Measurements from ENCODE around the gene ANKS1B. TPM values are rescaled to one million over a fixed set of nuclear protein-coding genes. Genes with fewer than 3 reads are reported as not detected.

Gene ANKS1B
- total RNA-seq, 4 donors from 2014 or later: 14.0 to 38.4 (median 28.6) TPM

DNA sequence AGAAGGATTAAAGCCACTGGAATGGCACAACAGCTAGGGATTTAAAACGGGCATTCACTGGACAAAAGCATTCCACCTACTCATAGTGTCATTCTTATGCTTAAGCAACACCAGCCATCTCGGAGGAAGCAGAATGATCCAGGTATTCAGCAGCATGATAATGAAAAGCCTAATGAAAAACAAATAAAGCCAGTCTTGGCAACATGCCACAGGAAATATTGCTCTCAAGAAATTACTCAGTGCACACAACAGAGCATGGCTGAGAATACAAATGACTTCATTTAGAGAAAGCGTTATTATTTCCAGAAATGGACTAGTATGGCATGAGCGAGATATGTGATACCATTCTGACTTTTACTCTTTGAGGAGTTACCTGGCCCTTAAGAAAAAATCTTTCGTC is 897.5 kb downstream of the ANKS1B start:
- no peak overlapping the region for H3K27ac ChIP-seq
- no peak for TF ChIP-seq EP300 (IDR thresholded peaks at IDR 0.05)
- TF ChIP-seq, protein P1, sequence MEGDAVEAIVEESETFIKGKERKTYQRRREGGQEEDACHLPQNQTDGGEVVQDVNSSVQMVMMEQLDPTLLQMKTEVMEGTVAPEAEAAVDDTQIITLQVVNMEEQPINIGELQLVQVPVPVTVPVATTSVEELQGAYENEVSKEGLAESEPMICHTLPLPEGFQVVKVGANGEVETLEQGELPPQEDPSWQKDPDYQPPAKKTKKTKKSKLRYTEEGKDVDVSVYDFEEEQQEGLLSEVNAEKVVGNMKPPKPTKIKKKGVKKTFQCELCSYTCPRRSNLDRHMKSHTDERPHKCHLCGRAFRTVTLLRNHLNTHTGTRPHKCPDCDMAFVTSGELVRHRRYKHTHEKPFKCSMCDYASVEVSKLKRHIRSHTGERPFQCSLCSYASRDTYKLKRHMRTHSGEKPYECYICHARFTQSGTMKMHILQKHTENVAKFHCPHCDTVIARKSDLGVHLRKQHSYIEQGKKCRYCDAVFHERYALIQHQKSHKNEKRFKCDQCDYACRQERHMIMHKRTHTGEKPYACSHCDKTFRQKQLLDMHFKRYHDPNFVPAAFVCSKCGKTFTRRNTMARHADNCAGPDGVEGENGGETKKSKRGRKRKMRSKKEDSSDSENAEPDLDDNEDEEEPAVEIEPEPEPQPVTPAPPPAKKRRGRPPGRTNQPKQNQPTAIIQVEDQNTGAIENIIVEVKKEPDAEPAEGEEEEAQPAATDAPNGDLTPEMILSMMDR (IDR thresholded peaks at IDR 0.05): no peak
- TF ChIP-seq POLR2A (IDR thresholded peaks at IDR 0.05): no peak
- no peak overlapping the region for H3K4me3 ChIP-seq
- 27 to 38% methylated on average over 5 of the region's 5 CpGs for WGBS, 2 donors
- H3K4me1 ChIP-seq: no peaks in the 10 kb centered on the region
- no peak for DNase-seq (ENCODE audit: low spot score in 2 of 2)
- no peaks in the 10 kb centered on the region for H3K9me3 ChIP-seq
- H3K27me3 ChIP-seq: no peaks in the 10 kb centered on the region
- no peaks in the 10 kb centered on the region for H3K36me3 ChIP-seq

DNA sequence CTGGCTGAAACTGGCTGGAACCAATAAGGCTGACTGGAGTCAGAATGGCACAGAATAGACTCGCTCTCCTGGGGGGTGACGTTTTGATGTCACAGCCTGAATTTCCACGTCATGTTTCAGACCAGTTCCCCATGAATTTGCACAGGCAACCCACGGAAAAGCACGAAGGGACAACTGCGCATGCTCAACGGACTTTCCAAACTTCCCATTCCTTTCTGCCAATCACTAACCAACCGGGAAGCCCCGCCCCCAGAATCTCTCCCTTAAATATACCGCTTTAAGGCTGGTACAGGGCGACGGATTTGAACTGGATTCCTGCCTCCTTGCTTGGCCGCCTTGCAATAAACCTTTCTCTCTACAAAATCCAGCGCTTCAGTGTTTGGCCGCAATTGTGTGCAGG is 904.9 kb downstream of the ANKS1B start:
- TF ChIP-seq EP300 (IDR thresholded peaks at IDR 0.05) (no peak), POLR2A (IDR thresholded peaks at IDR 0.05) (no peak)
- TF ChIP-seq, protein P1 (IDR thresholded peaks at IDR 0.05): no peak
- no peaks in the 10 kb centered on the region for H3K4me1 ChIP-seq
- no peak for DNase-seq (ENCODE audit: low spot score in 2 of 2)
- no peaks in the 10 kb centered on the region for H3K27me3 ChIP-seq
- no peaks in the 10 kb centered on the region for H3K36me3 ChIP-seq
- no peak overlapping the region for H3K4me3 ChIP-seq
- H3K9me3 ChIP-seq: no peaks in the 10 kb centered on the region
- 86 to 90% methylated on average over 15 of the region's 15 CpGs for WGBS, 2 donors
- H3K27ac ChIP-seq: no peak overlapping the region

DNA sequence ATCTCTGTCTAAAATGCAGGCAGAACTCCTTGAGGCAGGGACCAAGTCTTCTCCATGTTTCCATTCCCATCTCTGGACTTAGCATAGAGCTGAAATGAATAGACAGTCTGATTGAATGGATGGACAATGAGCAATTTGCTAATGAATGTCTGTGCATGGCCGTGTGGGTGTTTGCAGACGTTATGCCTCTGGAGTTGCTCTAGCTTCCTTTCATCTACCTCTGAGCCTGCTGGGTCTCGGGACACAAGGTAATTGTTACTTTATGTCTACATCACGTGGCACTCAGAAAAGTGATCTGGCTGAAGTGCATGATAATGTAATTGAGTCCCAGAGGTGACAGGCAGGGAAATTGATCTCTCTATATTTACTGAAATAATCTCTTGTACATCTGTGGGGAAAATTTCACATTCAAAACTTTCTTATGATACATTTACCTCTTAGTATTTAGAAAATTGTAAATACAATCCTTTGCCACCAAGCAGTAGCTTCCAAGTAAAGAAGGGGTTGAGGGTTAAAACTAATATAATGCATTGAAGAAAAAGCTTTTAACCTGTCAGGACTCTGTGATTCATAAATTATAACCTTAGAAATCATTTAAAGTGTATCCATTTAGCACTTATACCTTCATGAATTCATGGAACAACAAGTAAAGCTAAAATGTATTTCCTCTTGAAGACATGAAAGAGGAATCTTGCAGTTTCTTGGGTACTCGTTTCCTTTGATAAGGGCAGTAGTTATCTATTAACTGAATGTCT is 915.6 kb downstream of the ANKS1B start:
- Histone ChIP-seq H3K9me3 (no peaks in the 10 kb centered on the region), H3K4me1 (no peaks in the 10 kb centered on the region), H3K27me3 (no peaks in the 10 kb centered on the region), H3K4me3 (no peak overlapping the region), H3K27ac (no peak overlapping the region), H3K36me3 (no peaks in the 10 kb centered on the region)
- TF ChIP-seq EP300 (IDR thresholded peaks at IDR 0.05): no peak
- TF ChIP-seq POLR2A (IDR thresholded peaks at IDR 0.05): no peak
- TF ChIP-seq, protein P1 (IDR thresholded peaks at IDR 0.05): no peak
- no peak for DNase-seq (ENCODE audit: low spot score in 2 of 2)
- 35 to 37% methylated on average over 5 of the region's 5 CpGs for WGBS, 2 donors

DNA sequence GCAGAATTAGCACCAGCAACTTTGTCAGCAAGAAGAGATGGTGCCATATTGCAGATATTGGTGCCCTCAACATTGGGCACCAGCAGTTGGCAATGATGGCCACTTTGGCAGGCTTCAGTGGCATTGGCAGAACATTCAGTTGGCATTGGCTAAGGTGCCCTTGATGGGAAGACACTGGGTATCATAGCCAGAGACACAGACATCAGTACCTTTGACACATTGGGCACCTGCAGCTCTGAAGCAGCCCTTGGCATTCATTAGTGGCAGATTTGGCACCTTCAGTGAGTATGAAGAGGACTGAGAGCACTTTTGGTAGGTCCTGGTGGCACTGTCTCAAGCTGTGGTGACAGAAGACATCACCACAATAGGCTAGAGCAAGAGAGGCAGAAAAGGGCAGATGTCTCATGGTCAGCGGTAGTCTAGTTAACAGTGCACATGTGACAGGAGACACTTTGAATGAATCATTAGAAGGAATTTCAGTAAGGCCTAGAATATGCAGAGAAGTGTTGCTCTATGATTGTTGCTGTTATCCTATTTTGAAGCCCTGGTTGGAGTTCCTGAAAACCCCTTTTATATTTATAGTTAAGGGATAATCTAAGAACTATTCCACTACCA is 917.5 kb downstream of the ANKS1B start:
- H3K4me1 ChIP-seq: no peaks in the 10 kb centered on the region
- 94 to 100% methylated on average over 1 of the region's 1 CpG for WGBS, 2 donors
- no peak for DNase-seq (ENCODE audit: low spot score in 2 of 2)
- H3K36me3 ChIP-seq: no peaks in the 10 kb centered on the region
- no peak overlapping the region for H3K27ac ChIP-seq
- TF ChIP-seq, protein P1 (IDR thresholded peaks at IDR 0.05): no peak
- TF ChIP-seq EP300 (IDR thresholded peaks at IDR 0.05): no peak
- no peak for TF ChIP-seq POLR2A (IDR thresholded peaks at IDR 0.05)
- H3K4me3 ChIP-seq: no peak overlapping the region
- H3K27me3 ChIP-seq: no peaks in the 10 kb centered on the region
- H3K9me3 ChIP-seq: no peaks in the 10 kb centered on the region

DNA sequence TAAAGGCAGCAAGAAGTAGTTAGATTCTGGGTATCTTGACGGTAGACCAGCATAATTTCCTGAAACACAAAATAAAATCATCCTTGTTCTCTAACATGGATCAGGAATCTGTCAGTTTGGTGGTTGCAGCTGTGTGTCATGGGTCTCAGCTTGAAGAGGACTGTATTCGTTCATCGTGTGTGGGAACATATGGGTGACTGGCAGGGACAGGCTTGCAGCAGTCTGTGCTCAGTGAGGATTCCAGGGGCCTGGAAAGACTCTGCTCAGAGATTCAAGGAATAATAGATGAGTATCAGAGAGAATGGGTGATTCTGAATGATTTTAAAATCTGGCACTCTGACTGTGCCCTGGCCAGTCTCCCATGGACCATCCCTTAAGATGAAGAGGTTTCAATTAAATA is 918.0 kb downstream of the ANKS1B start:
- Histone ChIP-seq H3K4me3 (no peak overlapping the region), H3K36me3 (no peaks in the 10 kb centered on the region), H3K4me1 (no peaks in the 10 kb centered on the region), H3K9me3 (no peaks in the 10 kb centered on the region), H3K27me3 (no peaks in the 10 kb centered on the region), H3K27ac (no peak overlapping the region)
- TF ChIP-seq POLR2A (IDR thresholded peaks at IDR 0.05): no peak
- TF ChIP-seq, protein P1 (IDR thresholded peaks at IDR 0.05): no peak
- TF ChIP-seq EP300 (IDR thresholded peaks at IDR 0.05): no peak
- WGBS, 2 donors: 75 to 88% methylated on average over 3 of the region's 3 CpGs
- DNase-seq (ENCODE audit: low spot score in 2 of 2): no peak
